ENCODE results near the gene PGRMC1.

The PGRMC1 gene

GRCh38 chrX:119292445-119292844 lies 56.4 kb downstream of the PGRMC1 start:
- TF ChIP-seq CTCF (IDR thresholded peaks at IDR 0.05; ENCODE audit: insufficient read depth, low read length, missing control alignments), result no peak
- POLR2A ChIA-PET, result no interaction called here
- CTCF ChIA-PET, result no interaction called here
- H3K4me3 ChIP-seq (ENCODE audit: low read depth, low read length), result no peak overlapping the region
- DNase-seq (ENCODE audit: low read depth, low spot score), result no peak
